NT2/D1 (cell line): ENCODE results near the gene YIPF4.

ENCODE experiments used
- DNase-seq: peaks from one replicate; pipeline ENCODE4 v3.0.0-alpha.2; 2011; ENCODE audit warnings: low read depth, low spot score
- H3K27me3 ChIP-seq: 2 replicates; pipeline ENCODE4 v1.6.0; 2011; ENCODE audit warnings: mild to moderate bottlenecking; ENCODE audit not compliant: insufficient read length, insufficient read depth
- H3K36me3 ChIP-seq: 2 replicates; pipeline ENCODE4 v1.6.1; 2011; ENCODE audit warnings: mild to moderate bottlenecking, low read length, mixed read lengths; ENCODE audit not compliant: insufficient read depth, insufficient read length
- H3K4me1 ChIP-seq: 2 replicates; pipeline ENCODE4 v1.5.1; 2011; ENCODE audit not compliant: insufficient read depth, insufficient read length
- H3K4me3 ChIP-seq: 2 replicates; pipeline ENCODE4 v1.5.1; 2011; ENCODE audit warnings: low read depth; ENCODE audit not compliant: insufficient read length
- H3K9ac ChIP-seq: 2 replicates; pipeline ENCODE4 v1.6.0; 2011; ENCODE audit warnings: low read depth; ENCODE audit not compliant: insufficient read length
- H3K9me3 ChIP-seq: 2 replicates; pipeline ENCODE4 v1.5.1; 2011; ENCODE audit warnings: mild to moderate bottlenecking, low read length; ENCODE audit not compliant: insufficient read depth
- SUZ12 ChIP-seq: IDR thresholded peaks from 2 replicates; pipeline ENCODE4 v1.6.1; 2011; ENCODE audit not compliant: insufficient read length, insufficient read depth; ENCODE audit errors: extremely low read depth
- YY1 ChIP-seq: IDR thresholded peaks from 2 replicates; pipeline ENCODE4 v1.6.1; 2011; ENCODE audit not compliant: insufficient read length, insufficient read depth
- ZNF274 ChIP-seq: IDR thresholded peaks from 2 replicates; pipeline ENCODE4 v1.6.1; 2011; ENCODE audit warnings: mild to moderate bottlenecking, low read depth, low read length

The YIPF4 gene

GRCh38 chr2:32246911-32247310 lies 30.8 kb upstream of the YIPF4 start:
- Histone ChIP-seq H3K4me3 (no peak overlapping the region), H3K4me1 (no peaks in the 10 kb centered on the region), H3K9me3 (no peaks in the 10 kb centered on the region), H3K9ac (no peak overlapping the region), H3K36me3 (no peaks in the 10 kb centered on the region), H3K27me3 (no peaks in the 10 kb centered on the region)
- DNase-seq, result no peak
- no peak for TF ChIP-seq SUZ12
- no peak for TF ChIP-seq ZNF274
- TF ChIP-seq YY1, result no peak

GRCh38 chr2:32248299-32248698 lies 29.4 kb upstream of the YIPF4 start:
- no peaks in the 10 kb centered on the region for H3K27me3 ChIP-seq
- H3K4me1 ChIP-seq, result no peaks in the 10 kb centered on the region
- no peak for DNase-seq
- H3K36me3 ChIP-seq, result no peaks in the 10 kb centered on the region
- TF ChIP-seq ZNF274 (no peak), SUZ12 (no peak), YY1 (no peak)
- no peaks in the 10 kb centered on the region for H3K9me3 ChIP-seq
- H3K9ac ChIP-seq, result no peak overlapping the region
- no peak overlapping the region for H3K4me3 ChIP-seq

DNA sequence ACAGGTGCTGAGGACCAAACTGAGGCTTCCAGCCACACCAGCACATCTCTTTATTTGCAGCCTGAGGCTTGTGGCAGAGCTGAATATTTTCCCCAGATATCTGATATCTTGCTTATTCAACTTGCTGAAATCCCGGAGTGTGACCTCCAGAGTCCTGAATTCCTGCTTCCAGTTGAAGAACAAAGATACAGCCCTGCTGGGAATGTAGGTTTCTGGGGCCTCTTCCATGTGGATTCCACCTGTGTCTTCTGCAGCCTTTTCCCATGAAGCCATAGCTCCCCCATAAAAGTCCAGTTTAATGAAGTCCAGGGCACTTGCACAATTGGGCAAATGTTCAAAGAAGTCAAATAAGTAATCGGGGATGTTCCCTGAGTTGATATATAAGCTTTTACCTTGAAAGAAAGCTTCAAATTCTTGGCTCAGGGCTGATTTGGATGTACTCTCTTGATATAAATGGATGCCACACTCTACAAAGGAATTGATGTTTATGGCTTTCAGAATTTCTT lies 27.9 kb upstream of the YIPF4 start:
- TF ChIP-seq YY1, result no peak
- TF ChIP-seq ZNF274, result no peak
- TF ChIP-seq SUZ12, result no peak
- DNase-seq, result no peak
- H3K4me3 ChIP-seq, result no peak overlapping the region
- H3K36me3 ChIP-seq, result no peaks in the 10 kb centered on the region
- H3K9me3 ChIP-seq, result no peaks in the 10 kb centered on the region
- H3K27me3 ChIP-seq, result no peaks in the 10 kb centered on the region
- no peaks in the 10 kb centered on the region for H3K4me1 ChIP-seq
- no peak overlapping the region for H3K9ac ChIP-seq

DNA sequence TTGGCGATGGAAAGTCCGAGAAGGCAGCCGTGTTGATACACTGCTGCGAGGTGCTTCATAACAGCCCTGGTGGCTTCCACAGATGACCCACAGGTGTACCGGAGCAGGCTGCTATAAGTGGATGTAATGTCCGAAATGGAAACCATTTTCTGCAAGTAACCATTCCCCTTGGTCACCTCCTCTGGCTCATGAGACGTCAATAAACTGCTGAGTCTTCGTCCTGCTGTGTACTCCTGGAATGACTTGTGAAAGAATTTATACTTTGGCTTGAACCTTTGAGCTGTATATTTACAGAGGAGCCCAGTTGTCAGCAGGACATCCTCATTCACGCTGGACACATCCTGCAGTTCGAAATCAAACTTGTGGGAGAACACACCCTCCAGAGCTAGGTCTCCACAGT lies 27.4 kb upstream of the YIPF4 start:
- no peaks in the 10 kb centered on the region for H3K9me3 ChIP-seq

GRCh38 chr2:32258242-32258641 lies 19.5 kb upstream of the YIPF4 start:
- TF ChIP-seq ZNF274 (no peak), YY1 (no peak), SUZ12 (no peak)
- H3K9ac ChIP-seq, result no peak overlapping the region
- no peaks in the 10 kb centered on the region for H3K9me3 ChIP-seq
- no peak for DNase-seq
- H3K36me3 ChIP-seq, result no peaks in the 10 kb centered on the region
- H3K4me1 ChIP-seq, result no peaks in the 10 kb centered on the region
- no peak overlapping the region for H3K4me3 ChIP-seq
- no peaks in the 10 kb centered on the region for H3K27me3 ChIP-seq

More for the DNA sequence above, 27.4 kb upstream of the YIPF4 start:
- Histone ChIP-seq H3K4me3 (no peak overlapping the region), H3K9ac (no peak overlapping the region), H3K4me1 (no peaks in the 10 kb centered on the region), H3K36me3 (no peaks in the 10 kb centered on the region), H3K27me3 (no peaks in the 10 kb centered on the region)
- no peak for DNase-seq
- no peak for TF ChIP-seq YY1
- TF ChIP-seq ZNF274, result no peak
- no peak for TF ChIP-seq SUZ12

- H3K9me3 ChIP-seq, result no peaks in the 10 kb centered on the region
- no peak for TF ChIP-seq SUZ12
- no peak for TF ChIP-seq YY1
- TF ChIP-seq ZNF274, result no peak
- no peaks in the 10 kb centered on the region for H3K4me1 ChIP-seq
- no peak for DNase-seq
- H3K27me3 ChIP-seq, result no peaks in the 10 kb centered on the region
- H3K9ac ChIP-seq, result no peak overlapping the region
- H3K36me3 ChIP-seq, result no peaks in the 10 kb centered on the region
- no peak overlapping the region for H3K4me3 ChIP-seq
Measured at GRCh38 chr2:32260376-32260775, 17.3 kb upstream of the YIPF4 start.

- TF ChIP-seq YY1 (no peak), ZNF274 (no peak), SUZ12 (no peak)
- DNase-seq, result no peak
- H3K4me3 ChIP-seq, result no peak overlapping the region
- no peak overlapping the region for H3K9ac ChIP-seq
- H3K27me3 ChIP-seq, result no peaks in the 10 kb centered on the region
- no peaks in the 10 kb centered on the region for H3K4me1 ChIP-seq
- H3K9me3 ChIP-seq, result no peaks in the 10 kb centered on the region
- H3K36me3 ChIP-seq, result no peaks in the 10 kb centered on the region
Measured at GRCh38 chr2:32262105-32262504, 15.6 kb upstream of the YIPF4 start.
